ENCODE measurements around the gene MALL.
"Not testable (repeated sequence)": the region's sequence is repeated elsewhere in the genome, so short reads cannot be mapped to it uniquely, and the experiment has no call there.

Gene MALL

DNA sequence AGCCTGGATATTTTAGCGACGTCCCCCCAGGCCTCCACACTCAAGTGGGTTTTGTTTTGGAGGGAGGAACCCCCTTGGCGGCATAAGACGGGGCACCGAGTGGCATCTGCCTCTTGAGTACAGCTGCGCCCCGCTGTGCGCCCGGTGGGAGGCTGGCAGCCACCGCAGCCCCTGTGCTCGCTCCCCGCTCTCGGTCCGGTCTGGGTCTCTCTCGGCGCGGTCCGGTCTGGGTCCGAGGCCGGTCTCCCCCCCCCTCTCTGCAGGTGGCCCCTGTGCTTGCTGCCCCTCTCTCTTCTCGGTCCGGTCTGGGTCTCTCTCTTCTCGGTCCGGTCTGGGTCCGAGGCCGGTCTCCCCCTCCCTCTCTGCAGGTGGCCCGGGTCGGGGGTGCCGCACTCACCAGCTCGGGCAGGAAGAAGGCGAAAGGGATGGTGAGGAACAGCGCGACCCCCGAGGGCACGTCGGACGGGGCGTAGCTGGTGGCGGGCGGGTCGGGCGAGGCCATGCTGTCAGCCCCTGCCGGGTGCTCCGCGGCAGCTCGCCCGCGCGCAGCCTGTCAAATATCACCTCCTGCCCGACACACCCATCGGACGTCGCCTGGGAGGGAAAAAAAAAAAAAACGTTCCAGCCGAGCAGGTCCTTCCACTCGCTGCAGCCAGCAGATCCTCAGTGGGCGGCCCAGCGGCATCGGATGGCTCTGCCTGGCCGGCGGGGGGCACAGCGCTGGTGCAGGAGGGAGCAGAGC is at the start of gene MALL:
Gene MALL (minus strand): TSS at position 532 of the 742 bp plus-strand sequence. CDS start 30 bp downstream, at position 502.
- no peaks in the 10 kb centered on the region for H3K79me2 ChIP-seq (ENCODE audit: insufficient read depth, low read length)
- H3K27me3 ChIP-seq (ENCODE audit: low read length): no peaks in the 10 kb centered on the region
- no peak for TF ChIP-seq EZH2phosphoT487 (conservative IDR thresholded peaks at IDR 0.05; ENCODE audit: low read length)
- TF ChIP-seq, protein P1, sequence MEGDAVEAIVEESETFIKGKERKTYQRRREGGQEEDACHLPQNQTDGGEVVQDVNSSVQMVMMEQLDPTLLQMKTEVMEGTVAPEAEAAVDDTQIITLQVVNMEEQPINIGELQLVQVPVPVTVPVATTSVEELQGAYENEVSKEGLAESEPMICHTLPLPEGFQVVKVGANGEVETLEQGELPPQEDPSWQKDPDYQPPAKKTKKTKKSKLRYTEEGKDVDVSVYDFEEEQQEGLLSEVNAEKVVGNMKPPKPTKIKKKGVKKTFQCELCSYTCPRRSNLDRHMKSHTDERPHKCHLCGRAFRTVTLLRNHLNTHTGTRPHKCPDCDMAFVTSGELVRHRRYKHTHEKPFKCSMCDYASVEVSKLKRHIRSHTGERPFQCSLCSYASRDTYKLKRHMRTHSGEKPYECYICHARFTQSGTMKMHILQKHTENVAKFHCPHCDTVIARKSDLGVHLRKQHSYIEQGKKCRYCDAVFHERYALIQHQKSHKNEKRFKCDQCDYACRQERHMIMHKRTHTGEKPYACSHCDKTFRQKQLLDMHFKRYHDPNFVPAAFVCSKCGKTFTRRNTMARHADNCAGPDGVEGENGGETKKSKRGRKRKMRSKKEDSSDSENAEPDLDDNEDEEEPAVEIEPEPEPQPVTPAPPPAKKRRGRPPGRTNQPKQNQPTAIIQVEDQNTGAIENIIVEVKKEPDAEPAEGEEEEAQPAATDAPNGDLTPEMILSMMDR (IDR thresholded peaks at IDR 0.05; ENCODE audit: insufficient read depth, low read length, poor library complexity, severe bottlenecking): no peak
- H3K4me3 ChIP-seq (ENCODE audit: insufficient read depth, low read length, poor library complexity, severe bottlenecking): no peak within 1 kb of the TSS
- H4K20me1 ChIP-seq (ENCODE audit: low read depth, low read length): no peaks in the 10 kb centered on the region
- no peaks in the 10 kb centered on the region for H3K9me2 ChIP-seq (replicated peaks; ENCODE audit: insufficient read depth, low read length)
- no peak within 1 kb of the TSS for H3K4me2 ChIP-seq (ENCODE audit: low read depth, low read length, poor library complexity, severe bottlenecking)
- no peaks in the 10 kb centered on the region for H3F3A ChIP-seq (ENCODE audit: insufficient read depth)
- no peak within 1 kb of the TSS for H2AFZ ChIP-seq (ENCODE audit: low read depth, low read length, severe bottlenecking)
- no peak within 1 kb of the TSS for H3K27ac ChIP-seq (ENCODE audit: low read depth, low read length)
- no peak within 1 kb of the TSS for H3K9ac ChIP-seq (ENCODE audit: low read length)
- H3K36me3 ChIP-seq (ENCODE audit: low read length): no peaks in the 10 kb centered on the region
- H3K9me3 ChIP-seq (ENCODE audit: insufficient read depth, low read length): no peaks in the 10 kb centered on the region

DNA sequence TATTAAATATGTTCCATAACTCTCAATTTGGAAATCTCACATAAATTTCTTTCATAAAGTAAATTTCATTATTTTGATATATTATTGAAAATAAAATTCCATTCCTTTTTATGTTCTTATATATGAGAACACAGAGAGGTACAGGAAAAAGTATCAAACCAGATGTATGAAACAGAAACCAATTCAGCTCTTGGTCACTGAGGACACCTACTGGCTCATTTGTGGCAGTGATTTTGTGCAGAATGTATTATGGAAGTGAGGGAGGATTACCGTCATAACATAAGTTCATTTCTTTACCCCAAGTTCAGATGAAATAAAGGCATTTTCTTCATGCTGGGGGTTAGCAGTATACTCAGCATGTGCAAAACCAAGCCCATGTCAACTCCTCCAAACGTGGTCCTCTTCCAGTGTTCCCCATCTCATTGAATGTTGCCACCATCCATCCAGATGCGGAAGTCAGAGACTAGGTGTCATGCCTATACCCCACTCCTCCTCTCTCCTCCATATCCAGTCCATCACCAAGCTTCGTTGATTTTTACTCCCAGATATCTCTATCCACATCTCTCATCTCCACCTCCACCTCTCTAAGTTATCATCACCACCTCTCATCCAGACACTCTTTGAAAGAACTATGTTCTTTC is 41.7 kb upstream of the MALL start:
- no peak for TF ChIP-seq EZH2phosphoT487 (conservative IDR thresholded peaks at IDR 0.05; ENCODE audit: low read length)
- TF ChIP-seq, protein P1 (IDR thresholded peaks at IDR 0.05; ENCODE audit: insufficient read depth, low read length, poor library complexity, severe bottlenecking): peak; percentile 52
- H3K79me2 ChIP-seq (ENCODE audit: insufficient read depth, low read length): no peaks in the 10 kb centered on the region
- no peak overlapping the region for H3K4me2 ChIP-seq (ENCODE audit: low read depth, low read length, poor library complexity, severe bottlenecking)
- 0 out of 2 replicates have a peak, but pooled peaks cover 4% of the 10 kb centered on the region for H4K20me1 ChIP-seq (ENCODE audit: low read depth, low read length)
- no peak overlapping the region for H3K27ac ChIP-seq (ENCODE audit: low read depth, low read length)
- H3K9ac ChIP-seq (ENCODE audit: low read length): no peak overlapping the region
- H2AFZ ChIP-seq (ENCODE audit: low read depth, low read length, severe bottlenecking): no peak overlapping the region
- H3K9me3 ChIP-seq (ENCODE audit: insufficient read depth, low read length): no peaks in the 10 kb centered on the region; the same call in 1 of the 2 replicates
- no peaks in the 10 kb centered on the region for H3F3A ChIP-seq (ENCODE audit: insufficient read depth)
- no peaks in the 10 kb centered on the region for H3K27me3 ChIP-seq (ENCODE audit: low read length)
- H3K9me2 ChIP-seq (replicated peaks; ENCODE audit: insufficient read depth, low read length): no peaks in the 10 kb centered on the region
- no peaks in the 10 kb centered on the region for H3K36me3 ChIP-seq (ENCODE audit: low read length)
- no peak overlapping the region for H3K4me3 ChIP-seq (ENCODE audit: insufficient read depth, low read length, poor library complexity, severe bottlenecking)

DNA sequence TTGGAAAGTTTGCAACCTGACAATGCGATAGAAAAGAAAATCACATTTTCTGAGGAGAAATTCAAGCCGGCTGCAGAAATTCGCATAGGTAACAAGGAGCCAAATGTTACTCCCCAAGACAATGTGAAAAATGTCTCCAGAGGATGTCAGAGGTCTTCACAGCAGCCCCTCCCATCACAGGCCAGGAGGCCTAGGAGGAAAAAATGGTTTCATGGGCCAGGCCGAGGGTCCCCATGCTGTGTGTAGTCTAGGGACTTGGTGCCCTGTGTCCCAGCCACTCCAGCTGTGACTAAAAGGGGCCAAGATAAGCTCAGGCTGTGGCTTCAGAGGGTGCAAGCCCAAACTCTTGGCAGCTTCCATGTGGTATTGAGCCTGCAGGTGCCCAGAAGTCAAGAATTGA is 39.2 kb upstream of the MALL start:
- not testable (repeated sequence) for H3K9me2 ChIP-seq (replicated peaks; ENCODE audit: insufficient read depth, low read length); H3K27me3 ChIP-seq (ENCODE audit: low read length); H4K20me1 ChIP-seq (ENCODE audit: low read depth, low read length); H3K79me2 ChIP-seq (ENCODE audit: insufficient read depth, low read length); H3K9ac ChIP-seq (ENCODE audit: low read length); H2AFZ ChIP-seq (ENCODE audit: low read depth, low read length, severe bottlenecking); H3K9me3 ChIP-seq (ENCODE audit: insufficient read depth, low read length); H3K4me3 ChIP-seq (ENCODE audit: insufficient read depth, low read length, poor library complexity, severe bottlenecking); H3K4me2 ChIP-seq (ENCODE audit: low read depth, low read length, poor library complexity, severe bottlenecking); H3K27ac ChIP-seq (ENCODE audit: low read depth, low read length); H3K36me3 ChIP-seq (ENCODE audit: low read length); H3F3A ChIP-seq (ENCODE audit: insufficient read depth)

DNA sequence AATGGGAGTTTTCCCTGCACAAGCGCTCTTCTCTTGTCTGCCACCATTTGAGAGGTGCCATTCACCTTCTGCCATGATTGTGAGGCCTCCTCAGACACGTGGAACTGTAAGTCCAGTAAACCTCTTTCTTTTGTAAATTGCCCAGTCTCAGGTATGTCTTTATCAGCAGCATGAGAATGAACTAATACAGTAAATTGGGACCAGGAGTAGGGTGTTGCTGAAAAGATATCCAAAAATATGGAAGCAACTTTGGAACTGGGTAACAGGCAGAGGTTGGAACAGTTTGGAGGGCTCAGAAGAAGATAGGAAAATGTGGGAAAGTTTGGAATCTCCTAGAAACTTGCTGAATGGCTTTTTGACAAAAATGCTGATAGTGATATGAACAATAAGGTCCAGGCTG is 38.6 kb upstream of the MALL start:
- H3K36me3 ChIP-seq (ENCODE audit: low read length); H3K9me2 ChIP-seq (replicated peaks; ENCODE audit: insufficient read depth, low read length); H3K27me3 ChIP-seq (ENCODE audit: low read length); H3F3A ChIP-seq (ENCODE audit: insufficient read depth); H4K20me1 ChIP-seq (ENCODE audit: low read depth, low read length); H3K79me2 ChIP-seq (ENCODE audit: insufficient read depth, low read length); H2AFZ ChIP-seq (ENCODE audit: low read depth, low read length, severe bottlenecking); H3K4me2 ChIP-seq (ENCODE audit: low read depth, low read length, poor library complexity, severe bottlenecking); H3K4me3 ChIP-seq (ENCODE audit: insufficient read depth, low read length, poor library complexity, severe bottlenecking); H3K27ac ChIP-seq (ENCODE audit: low read depth, low read length); H3K9ac ChIP-seq (ENCODE audit: low read length); H3K9me3 ChIP-seq (ENCODE audit: insufficient read depth, low read length): not testable (repeated sequence)

All from SU-DHL-6 (cell line).